Glutamatergic neuron (in vitro differentiated cells): ENCODE measurements around the gene ZNF202. TPM values are rescaled to one million over a fixed set of nuclear protein-coding genes. Genes with fewer than 3 reads are reported as not detected.

Experiments
- DNase-seq: peaks from one replicate; pipeline ENCODE4 v3.0.0; 2022
- H3K27ac Mint-ChIP-seq: one replicate; pipeline ENCODE4 v1.8.0; 2020; ENCODE audit warnings: mild to moderate bottlenecking, mixed read lengths, inconsistent platforms; ENCODE audit not compliant: unreplicated experiment
- H3K27me3 Mint-ChIP-seq: one replicate; pipeline ENCODE4 v1.8.0; 2020; ENCODE audit warnings: mild to moderate bottlenecking, moderate library complexity, mixed read lengths, inconsistent platforms; ENCODE audit not compliant: unreplicated experiment
- H3K36me3 Mint-ChIP-seq: one replicate; pipeline ENCODE4 v1.8.0; 2020; ENCODE audit warnings: mild to moderate bottlenecking, mixed read lengths, inconsistent platforms; ENCODE audit not compliant: unreplicated experiment
- H3K4me1 Mint-ChIP-seq: one replicate; pipeline ENCODE4 v1.8.0; 2020; ENCODE audit warnings: mild to moderate bottlenecking, low read depth, mixed read lengths, inconsistent platforms; ENCODE audit not compliant: unreplicated experiment
- H3K4me3 Mint-ChIP-seq: one replicate; pipeline ENCODE4 v1.8.0; 2020; ENCODE audit warnings: mild to moderate bottlenecking, mixed read lengths, inconsistent platforms; ENCODE audit not compliant: unreplicated experiment
- H3K9me3 Mint-ChIP-seq: one replicate; pipeline ENCODE4 v1.8.0; 2020; ENCODE audit warnings: mild to moderate bottlenecking, moderate library complexity, mixed read lengths, inconsistent platforms; ENCODE audit not compliant: unreplicated experiment
- CTCF ChIP-seq: fragments of 200-600 bp; sonication (generic); IDR thresholded peaks from one replicate; pipeline ENCODE4 v1.5.0; 2021; ENCODE audit not compliant: partially characterized antibody, unreplicated experiment
- total RNA-seq: library from RNA; stranded (reverse); fragmentation: NEBNext Ultra II Directional; extraction: Animal tissue kit (Norgen Biotek cat#: 25700); gene quantifications from one replicate; pipeline ENCODE4 v1.2.1, GENCODE V29; 2021; ENCODE audit not compliant: unreplicated experiment

ZNF202 gene
- total RNA-seq, 1 donor from 2014 or later: 18.2 TPM

DNA sequence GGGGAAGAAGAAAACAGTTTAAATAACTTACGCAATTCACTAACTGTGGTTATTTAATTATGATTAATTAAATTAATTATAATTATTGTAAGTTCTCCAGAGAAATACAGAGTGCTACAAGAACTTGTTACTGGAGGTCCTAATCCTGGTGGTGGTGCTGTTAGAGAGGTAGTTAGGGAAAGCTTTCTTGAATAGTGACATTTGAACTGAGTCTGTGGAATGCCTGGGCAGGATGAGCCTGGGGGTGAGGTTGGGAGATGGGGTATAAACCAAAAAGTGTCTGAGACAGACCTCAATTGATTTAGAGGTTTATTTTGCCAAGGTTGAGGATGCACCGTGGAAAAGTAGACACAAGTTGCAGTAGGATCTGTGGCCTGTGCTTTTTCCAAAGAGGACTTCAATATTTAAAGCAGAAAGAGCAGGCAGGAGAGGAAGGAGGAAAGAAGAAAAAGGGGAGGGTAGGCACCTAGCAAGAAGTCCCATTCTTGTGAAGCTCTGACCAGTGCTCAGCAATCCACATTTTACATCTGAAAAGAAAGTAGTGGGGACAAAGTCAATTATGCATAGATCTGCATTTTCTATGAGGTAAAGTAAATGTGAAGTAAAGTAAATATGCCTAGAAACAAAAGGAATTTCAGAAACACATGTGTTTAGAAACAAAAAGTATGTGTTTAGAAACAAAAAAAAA lies 4.4 kb upstream of the ZNF202 start:
- no peak for TF ChIP-seq CTCF
- Mint-ChIP-seq H3K4me3 (no peak overlapping the region), H3K36me3 (no peaks in the 10 kb centered on the region), H3K4me1 (peaks cover 11% of the 10 kb centered on the region), H3K27ac (peak overlapping the region; percentile 4), H3K27me3 (peaks cover 3% of the 10 kb centered on the region), H3K9me3 (peaks cover 6% of the 10 kb centered on the region)
- no peak for DNase-seq

- Mint-ChIP-seq H3K27ac (peak overlapping the region; percentile 97), H3K4me3 (peak overlapping the region; percentile 81), H3K9me3 (peaks cover 9% of the 10 kb centered on the region), H3K36me3 (peaks cover 6% of the 10 kb centered on the region), H3K4me1 (peaks cover 23% of the 10 kb centered on the region), H3K27me3 (peaks cover 8% of the 10 kb centered on the region)
- no peak for DNase-seq
- no peak for TF ChIP-seq CTCF
Measured at GRCh38 chr11:123742724-123743120, 1.3 kb upstream of the ZNF202 start.

- DNase-seq: no peak
- Mint-ChIP-seq H3K27ac (peak overlapping the region; percentile 97), H3K36me3 (peaks cover 11% of the 10 kb centered on the region), H3K9me3 (peaks cover 9% of the 10 kb centered on the region), H3K4me1 (peaks cover 23% of the 10 kb centered on the region), H3K4me3 (peak overlapping the region; percentile 81), H3K27me3 (peaks cover 8% of the 10 kb centered on the region)
- no peak for TF ChIP-seq CTCF
Measured at GRCh38 chr11:123742031-123742723, 717 bp upstream of the ZNF202 start.

DNA sequence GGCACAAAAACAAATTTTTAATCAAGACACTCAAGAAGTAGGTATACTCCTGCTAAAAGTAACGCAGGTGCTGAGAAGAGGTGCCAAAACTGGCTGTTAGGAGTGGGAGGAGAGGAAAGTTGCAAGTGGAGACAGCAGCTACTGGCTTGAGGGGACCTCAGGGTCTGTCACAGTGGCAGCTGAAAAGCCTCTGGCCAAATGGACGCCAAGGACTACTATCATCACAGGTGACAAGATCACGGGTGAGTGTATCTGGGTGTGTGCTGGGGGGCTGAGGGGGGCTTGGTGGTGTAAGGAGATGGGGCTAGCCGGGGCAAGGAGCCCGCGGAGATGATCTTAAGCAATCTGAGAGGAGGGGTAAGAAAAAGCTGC lies 687 bp downstream of the ZNF202 start:
- no peak for DNase-seq
- H3K4me1 Mint-ChIP-seq: peaks cover 21% of the 10 kb centered on the region
- H3K9me3 Mint-ChIP-seq: peaks cover 7% of the 10 kb centered on the region
- peak overlapping the region; percentile 88 for H3K27ac Mint-ChIP-seq
- no peak for TF ChIP-seq CTCF
- H3K27me3 Mint-ChIP-seq: peaks cover 8% of the 10 kb centered on the region
- peaks cover 16% of the 10 kb centered on the region for H3K36me3 Mint-ChIP-seq
- H3K4me3 Mint-ChIP-seq: peak overlapping the region; percentile 99

- Mint-ChIP-seq H3K4me3 (no peak overlapping the region), H3K36me3 (peaks cover 23% of the 10 kb centered on the region), H3K27ac (no peak overlapping the region), H3K9me3 (peaks cover 6% of the 10 kb centered on the region), H3K4me1 (peaks cover 21% of the 10 kb centered on the region), H3K27me3 (peaks cover 8% of the 10 kb centered on the region)
- DNase-seq: no peak
- no peak for TF ChIP-seq CTCF
Measured at GRCh38 chr11:123738374-123738773, 3.1 kb downstream of the ZNF202 start.
